ENCODE measurements around the gene TBC1D19.

The TBC1D19 gene

DNA sequence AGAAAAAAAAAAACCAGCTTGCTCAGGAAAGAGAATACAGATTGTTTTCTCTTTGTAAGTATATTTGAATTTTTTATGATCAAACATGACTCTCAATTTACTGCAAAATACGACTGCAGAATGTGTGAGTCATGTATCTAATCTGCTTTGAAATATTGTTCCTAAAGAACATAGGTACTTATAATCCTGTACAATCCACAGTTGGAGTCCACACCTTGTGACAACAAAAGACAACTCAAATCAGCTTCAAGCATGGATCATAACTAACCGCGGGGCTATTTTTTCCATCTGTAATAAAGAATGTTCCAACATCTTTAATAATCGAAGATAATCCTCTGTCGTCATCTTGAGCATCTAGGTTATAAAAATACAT is 198.9 kb downstream of the TBC1D19 start:
- no peak for DNase-seq (ENCODE audit: low read depth)

DNA sequence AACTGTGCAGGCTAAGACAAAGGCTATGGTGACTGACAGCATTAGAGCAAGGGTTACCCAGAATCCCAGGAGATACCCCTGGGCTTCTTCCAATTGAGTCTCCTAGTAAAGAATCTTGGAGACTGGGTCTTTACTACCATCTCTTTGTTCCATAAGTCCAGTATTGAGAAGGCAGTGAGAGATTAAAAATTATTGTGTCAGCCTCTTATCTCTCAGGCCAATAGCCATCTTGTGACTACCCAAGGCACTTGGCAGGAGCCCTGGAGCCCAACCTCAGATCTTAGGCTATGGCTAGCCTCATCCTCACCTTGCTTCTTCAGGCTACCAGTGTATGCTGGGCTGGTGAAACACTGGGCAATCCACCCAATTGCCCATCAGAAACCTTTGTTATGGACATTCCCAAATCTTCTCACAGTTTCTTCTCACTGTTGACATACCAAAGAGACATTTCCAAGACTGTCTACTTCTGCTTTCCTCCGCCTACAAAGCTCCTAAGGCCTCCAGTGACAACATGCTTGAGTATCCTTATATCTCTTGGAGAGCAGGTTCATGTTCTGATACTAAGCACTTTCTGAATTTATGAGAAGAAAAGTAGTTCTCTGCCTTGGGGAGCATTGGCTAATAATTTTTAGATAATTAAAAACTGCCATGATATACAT is 200.5 kb downstream of the TBC1D19 start:
- no peak for DNase-seq (ENCODE audit: low read depth)

- DNase-seq (ENCODE audit: low read depth), result no peak
These were observed 201.4 kb downstream of the TBC1D19 start for GRCh38 chr4:26785312-26785711.

GRCh38 chr4:26785810-26786209 is 201.9 kb downstream of the TBC1D19 start:
- DNase-seq (ENCODE audit: low read depth), result no peak

GRCh38 chr4:26786916-26787315 is 203.0 kb downstream of the TBC1D19 start:
- DNase-seq (ENCODE audit: low read depth), result no peak

GRCh38 chr4:26787461-26788340 is 203.8 kb downstream of the TBC1D19 start:
- DNase-seq (ENCODE audit: low read depth), result no peak

DNA sequence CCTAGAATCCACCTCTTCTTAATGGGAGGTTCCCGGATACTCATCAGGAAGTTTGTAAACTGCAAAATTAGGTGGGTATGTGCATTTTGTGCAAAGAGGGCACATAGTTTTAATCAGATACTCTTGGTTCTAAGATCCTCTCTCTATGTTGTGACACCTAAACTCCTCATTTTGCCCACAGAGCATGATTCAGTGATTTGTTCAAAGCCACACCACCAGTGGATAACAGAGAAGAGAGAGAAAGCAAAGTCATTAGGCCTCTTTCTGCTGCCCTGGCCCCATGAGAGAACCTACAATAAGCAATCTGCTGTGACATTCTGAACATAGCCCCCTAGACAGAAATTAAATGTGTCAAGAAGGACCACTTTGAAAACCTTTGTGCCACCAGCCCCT is 204.5 kb downstream of the TBC1D19 start:
- DNase-seq (ENCODE audit: low read depth), result no peak

- no peak for DNase-seq (ENCODE audit: low read depth)
These were observed 205.3 kb downstream of the TBC1D19 start for GRCh38 chr4:26789208-26789607.

DNA sequence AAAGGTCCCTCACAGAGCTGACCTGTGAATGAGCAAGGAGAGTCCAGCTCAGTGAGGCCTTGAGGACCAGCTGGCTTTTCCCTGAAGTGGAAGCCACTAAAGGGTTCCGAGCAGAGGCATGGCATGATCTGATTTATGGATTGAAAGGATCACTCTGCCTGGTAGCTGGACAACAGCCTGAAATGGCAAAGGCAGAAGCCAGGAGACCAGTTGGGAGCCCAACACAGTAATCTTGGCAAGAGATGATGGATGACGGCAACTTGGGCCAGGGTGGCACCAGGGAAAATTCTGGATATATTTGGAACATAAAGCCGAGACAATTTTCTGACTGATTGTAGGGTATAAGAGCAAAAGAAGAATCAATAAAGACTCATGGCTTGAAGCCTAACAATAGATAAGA is 207.5 kb downstream of the TBC1D19 start:
- DNase-seq (ENCODE audit: low read depth), result no peak

DNA sequence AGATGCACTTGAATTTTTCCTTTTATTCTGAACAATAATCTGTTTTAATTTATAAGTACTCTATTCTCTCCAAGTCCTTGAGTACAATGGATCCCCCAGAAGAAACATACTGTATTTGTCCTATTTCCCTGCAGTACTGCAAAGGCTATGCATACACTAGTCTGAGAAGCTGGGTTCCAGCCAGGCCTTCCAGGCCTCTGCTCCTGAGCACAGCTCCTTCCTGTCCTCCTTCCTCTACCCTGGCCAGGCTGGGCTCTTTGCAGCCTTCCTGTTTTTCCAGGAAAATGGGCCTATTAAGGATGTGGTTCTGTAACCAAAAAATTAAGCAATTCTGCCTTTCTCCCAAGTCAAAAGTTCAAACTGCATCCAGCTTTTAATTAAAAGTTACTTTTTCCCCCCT is 208.8 kb downstream of the TBC1D19 start:
- DNase-seq (ENCODE audit: low read depth), result no peak

GRCh38 chr4:26793735-26794134 is 209.9 kb downstream of the TBC1D19 start:
- DNase-seq (ENCODE audit: low read depth), result no peak

- no peak for DNase-seq (ENCODE audit: low read depth)
These were observed 212.2 kb downstream of the TBC1D19 start for GRCh38 chr4:26796081-26796480.

GRCh38 chr4:26802790-26803189 is 218.9 kb downstream of the TBC1D19 start:
- no peak for DNase-seq (ENCODE audit: low read depth)

- DNase-seq (ENCODE audit: low read depth), result no peak
These were observed 219.5 kb downstream of the TBC1D19 start for GRCh38 chr4:26803211-26803861.

GRCh38 chr4:26804451-26804850 is 220.6 kb downstream of the TBC1D19 start:
- DNase-seq (ENCODE audit: low read depth), result no peak

GRCh38 chr4:26804925-26805324 is 221.0 kb downstream of the TBC1D19 start:
- no peak for DNase-seq (ENCODE audit: low read depth)

Measured in activated T-helper 1 cell treated with Interleukin-2 at 50 U/mL for 16 hours (primary cell).